Measurements from ENCODE around the gene PHF20.

DNA sequence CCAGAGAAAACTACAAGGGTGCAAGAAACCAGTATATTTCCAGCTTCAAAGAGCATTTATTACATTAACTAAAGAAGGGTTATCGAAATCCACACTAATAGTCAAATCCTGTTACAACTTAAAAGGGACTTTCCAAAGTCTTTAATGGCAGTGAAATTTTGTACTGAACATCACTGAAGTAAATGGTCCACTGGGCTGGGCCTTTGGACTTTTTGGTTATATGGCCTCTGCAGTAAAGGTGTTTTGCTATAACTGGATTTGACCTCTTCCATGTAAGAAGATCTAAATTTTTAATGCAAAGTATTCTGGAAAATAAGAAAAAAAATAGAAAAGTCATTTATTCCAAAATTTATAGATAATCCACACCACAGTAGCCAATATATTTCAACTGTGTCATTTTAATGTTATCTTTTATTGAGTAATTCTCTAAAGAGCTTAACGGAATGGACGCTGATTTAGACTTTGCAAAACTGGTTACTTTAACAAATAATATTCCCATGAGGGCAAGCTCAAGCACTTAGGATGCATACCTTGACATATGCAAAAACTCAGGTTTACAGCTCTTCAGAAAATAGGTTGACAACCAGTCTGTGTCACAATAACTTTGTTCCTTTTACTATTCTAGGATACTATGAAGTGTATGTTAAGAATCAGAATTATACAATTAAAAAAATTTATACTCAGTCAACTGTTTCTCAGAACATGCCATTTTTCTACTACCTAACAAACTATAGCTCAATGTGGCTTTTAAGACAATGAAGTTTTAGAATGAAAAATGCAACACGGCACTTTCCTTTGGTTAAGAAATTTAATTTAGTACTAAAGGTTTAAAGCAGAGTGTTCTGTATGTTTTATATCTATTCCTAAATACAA, 36.8 kb upstream of the PHF20 start:
- TF ChIP-seq, protein P1, sequence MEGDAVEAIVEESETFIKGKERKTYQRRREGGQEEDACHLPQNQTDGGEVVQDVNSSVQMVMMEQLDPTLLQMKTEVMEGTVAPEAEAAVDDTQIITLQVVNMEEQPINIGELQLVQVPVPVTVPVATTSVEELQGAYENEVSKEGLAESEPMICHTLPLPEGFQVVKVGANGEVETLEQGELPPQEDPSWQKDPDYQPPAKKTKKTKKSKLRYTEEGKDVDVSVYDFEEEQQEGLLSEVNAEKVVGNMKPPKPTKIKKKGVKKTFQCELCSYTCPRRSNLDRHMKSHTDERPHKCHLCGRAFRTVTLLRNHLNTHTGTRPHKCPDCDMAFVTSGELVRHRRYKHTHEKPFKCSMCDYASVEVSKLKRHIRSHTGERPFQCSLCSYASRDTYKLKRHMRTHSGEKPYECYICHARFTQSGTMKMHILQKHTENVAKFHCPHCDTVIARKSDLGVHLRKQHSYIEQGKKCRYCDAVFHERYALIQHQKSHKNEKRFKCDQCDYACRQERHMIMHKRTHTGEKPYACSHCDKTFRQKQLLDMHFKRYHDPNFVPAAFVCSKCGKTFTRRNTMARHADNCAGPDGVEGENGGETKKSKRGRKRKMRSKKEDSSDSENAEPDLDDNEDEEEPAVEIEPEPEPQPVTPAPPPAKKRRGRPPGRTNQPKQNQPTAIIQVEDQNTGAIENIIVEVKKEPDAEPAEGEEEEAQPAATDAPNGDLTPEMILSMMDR (IDR thresholded peaks at IDR 0.05), result no peak
- no peak for TF ChIP-seq POLR2A (IDR thresholded peaks at IDR 0.05)
- TF ChIP-seq POLR2AphosphoS5 (IDR thresholded peaks at IDR 0.05), result no peak

Measured in gastroesophageal sphincter (tissue), 3 donors.